Measurements from ENCODE around the gene PLXNA2.

PLXNA2 gene

DNA sequence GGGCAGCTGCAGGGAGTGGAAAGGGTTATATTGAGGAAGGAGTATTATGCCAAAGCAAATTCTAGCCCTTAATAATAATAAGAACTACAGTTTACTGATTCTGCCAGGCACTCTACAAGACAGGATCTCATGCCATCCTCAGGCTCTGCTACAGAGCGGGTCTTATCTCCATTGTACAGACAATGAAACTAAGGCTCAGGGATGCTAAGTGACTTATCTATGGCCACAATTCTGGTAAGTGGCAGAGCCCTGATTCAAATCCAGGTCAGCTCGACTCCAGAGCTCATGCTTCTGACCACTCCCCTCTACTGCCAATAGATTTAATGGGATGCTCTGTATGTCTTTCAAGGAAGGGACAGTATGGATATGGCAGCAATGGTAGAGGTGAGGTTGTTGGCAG is 187.1 kb downstream of the PLXNA2 start:
- no peak for FAIRE-seq

DNA sequence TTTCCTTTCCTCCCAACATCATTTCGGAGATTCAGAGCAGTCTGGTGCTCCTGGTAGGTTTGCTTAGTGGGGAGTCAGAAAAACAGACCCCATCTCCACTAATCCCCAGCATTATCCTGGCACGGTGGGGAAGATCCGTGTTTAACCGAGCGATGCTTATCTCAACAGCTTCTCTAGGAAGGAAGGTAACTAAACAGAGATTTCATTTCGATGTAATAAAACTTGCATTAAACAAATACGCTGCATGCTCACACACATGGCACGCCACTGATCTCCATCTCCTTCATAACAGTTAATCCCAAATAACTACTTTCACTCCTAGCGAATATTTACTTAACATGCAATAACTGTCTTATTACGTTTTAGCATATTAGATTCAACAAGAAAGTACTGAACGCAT is 188.6 kb downstream of the PLXNA2 start:
- FAIRE-seq = no peak

DNA sequence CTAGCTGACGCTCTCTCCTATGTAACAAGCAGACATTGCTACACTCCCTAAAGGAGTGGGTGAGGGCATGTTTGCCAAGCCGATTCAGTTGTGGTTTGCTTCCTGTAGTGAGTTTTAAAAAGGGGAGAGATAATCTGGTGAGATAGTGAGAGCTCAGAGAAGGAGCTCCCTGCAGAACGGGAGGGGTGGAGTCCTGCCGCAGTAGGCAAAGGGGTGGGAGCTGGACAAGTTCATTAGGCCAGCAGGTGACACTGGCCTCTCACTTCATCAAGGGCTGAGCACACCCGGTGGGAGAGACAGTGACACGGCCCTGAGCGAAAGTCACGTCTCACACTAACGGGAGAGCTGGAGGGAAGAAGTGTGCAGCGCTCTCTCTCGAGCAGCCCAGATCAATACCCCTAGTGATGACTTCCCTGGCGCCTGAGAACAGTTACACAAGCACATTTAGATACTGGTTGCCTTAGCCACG is 189.2 kb downstream of the PLXNA2 start:
- FAIRE-seq = no peak

DNA sequence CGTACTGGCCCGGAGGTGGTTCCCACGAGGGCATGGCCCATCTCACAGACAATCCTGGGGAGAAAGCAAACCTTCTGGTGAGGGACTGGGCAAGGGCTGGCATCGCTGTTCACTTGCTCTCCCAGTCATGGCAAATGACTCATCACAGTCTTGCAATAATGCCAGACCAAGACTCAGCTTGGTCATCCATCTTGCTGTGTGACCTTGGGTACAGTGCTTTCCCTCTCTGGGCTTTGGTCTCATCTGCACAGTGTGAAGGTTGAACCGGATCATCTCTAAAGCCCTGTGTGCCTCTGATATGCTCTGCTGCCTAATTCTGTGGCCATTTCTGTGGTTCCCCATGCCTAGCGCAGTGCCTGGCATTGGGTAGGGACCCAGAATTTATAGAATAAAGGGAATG is 189.7 kb downstream of the PLXNA2 start:
- no peak for FAIRE-seq

DNA sequence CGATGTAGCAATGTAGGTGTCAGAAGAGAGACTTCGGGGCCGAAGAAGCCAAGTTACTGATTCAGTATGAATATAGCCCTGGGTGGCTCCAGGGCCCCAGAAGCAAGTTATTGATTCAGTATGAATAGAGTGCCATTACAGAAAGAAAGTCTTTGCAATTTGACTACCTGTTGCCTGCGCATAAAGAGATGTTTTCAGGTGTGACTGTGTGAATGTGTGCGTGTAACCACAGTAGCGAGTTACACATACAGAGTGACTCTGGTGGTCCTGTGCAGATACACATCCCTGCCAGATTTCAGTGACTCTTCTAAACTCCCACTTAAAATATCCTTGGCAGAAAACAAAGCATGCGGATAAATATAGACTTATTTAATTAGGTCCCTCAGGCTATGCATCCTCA is 190.5 kb downstream of the PLXNA2 start:
- FAIRE-seq = no peak

DNA sequence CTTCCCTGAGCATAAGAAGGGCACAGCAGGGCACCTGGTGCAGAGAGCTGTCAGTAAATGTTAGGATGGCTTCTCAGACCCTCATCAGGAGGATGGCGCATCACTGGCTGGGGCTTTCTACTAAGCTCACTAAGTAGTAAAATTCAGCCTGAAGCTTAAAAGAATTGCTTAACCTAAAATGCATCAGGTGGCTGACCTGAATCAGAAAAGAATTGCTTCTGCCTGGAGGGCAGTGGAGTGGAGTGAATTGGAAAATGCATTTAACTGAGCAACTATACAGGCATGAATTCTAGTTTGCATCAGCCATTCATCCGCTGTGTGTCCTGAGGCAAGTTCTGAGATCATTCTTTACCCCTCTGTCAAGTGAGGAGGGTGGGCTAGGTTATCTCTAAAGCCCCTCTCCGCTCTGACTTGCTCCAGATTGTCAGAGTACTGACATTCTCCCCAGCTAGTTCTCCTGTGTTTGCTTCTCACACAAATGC is 191.2 kb downstream of the PLXNA2 start:
- FAIRE-seq = no peak

DNA sequence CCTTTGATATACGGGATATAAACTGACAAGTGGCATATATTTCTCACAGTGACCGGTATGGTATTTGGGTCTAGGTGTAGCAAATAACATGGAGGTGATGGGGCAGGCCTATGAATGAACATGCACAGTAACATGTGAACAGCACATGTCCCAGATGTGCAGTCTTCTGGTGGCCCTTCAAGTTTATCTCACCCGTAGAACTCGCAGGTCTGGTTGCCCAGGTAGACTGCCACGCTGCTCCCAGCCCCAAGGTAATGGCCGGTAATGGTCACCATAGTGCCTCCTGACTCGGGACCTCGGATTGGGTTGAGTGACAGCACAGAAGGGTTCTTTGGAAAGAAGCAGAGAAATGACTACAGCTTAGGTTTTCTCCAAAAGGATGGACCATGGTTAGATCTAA is 192.0 kb downstream of the PLXNA2 start:
- FAIRE-seq = no peak

DNA sequence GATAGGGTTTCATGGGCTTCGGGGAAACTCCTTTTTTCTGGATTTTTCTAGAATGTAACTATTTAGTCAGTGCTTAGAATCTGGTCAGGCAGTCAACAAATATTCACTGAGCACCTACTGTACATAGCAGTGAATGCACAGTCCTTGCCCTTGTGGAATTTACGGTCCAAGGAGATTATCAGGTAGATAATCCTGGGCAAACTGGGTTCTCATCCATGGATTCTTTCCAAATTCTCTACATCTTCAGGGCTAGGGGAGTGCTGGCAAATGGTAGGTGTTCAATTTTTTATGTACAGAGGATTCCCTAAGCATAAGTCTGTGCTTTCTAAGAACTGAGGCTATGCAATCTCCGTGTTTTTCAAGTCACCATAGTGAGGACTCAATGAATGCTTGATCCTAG is 192.5 kb downstream of the PLXNA2 start:
- no peak for FAIRE-seq

DNA sequence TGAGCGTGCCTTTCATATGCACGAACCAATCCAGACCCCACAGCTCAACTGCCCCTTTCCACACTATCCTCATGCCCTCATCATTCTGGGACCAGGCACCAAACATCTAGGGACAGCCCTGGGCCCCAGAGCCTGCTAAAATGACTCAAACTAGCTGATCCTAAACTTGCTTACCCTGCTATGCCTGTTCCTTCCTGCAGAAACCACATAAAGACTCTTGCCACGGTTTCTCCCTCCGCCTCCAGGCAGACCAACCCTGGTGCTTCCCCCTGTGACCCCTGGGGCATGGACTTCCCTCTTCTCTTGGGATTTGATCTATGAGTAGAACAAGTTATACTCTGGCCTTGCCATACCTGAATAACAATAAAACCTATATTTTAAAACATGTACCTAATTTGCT is 195.3 kb downstream of the PLXNA2 start:
- FAIRE-seq = no peak

DNA sequence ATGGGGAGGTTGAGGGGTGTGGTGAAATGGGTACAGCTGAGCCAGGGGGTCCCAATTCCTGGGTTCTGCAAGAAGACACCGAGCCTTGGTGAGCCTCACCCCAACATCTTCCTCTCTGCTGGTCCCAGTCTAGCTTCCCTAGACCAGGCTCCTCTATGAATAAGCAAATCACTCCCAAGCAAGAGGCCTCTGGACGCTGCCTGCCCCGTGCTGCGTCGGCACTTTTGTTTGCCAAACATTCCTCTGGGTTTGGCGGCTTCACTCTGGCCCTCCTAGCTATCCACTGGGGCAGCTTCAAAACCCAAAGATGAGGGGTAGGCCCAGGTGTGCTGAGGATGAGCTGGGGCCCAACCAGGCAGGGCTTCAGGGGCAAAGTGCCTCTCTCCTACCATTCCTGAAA is 196.2 kb downstream of the PLXNA2 start:
- no peak for FAIRE-seq

DNA sequence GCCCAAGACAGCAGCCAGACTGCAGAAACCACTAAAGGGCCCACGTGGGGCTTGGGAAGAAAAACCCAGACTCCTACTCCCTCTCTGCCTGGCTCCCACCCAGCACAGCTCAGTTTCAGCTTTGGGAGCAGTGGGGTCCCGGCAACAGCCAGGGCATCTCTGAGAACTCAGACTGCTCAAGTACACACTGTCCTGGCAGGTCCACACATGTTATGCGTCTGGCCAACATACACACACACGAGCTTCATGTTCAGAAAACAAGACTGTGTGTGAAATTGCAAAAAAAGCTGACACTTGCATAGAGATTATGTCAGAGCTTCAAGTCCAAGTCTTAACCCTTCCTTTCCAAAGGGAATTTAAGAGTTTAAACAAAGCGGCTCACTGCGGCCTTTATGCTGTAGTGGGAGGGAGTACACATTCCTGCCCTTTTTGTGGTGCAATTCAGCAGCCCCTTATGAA is 196.7 kb downstream of the PLXNA2 start:
- no peak for FAIRE-seq

DNA sequence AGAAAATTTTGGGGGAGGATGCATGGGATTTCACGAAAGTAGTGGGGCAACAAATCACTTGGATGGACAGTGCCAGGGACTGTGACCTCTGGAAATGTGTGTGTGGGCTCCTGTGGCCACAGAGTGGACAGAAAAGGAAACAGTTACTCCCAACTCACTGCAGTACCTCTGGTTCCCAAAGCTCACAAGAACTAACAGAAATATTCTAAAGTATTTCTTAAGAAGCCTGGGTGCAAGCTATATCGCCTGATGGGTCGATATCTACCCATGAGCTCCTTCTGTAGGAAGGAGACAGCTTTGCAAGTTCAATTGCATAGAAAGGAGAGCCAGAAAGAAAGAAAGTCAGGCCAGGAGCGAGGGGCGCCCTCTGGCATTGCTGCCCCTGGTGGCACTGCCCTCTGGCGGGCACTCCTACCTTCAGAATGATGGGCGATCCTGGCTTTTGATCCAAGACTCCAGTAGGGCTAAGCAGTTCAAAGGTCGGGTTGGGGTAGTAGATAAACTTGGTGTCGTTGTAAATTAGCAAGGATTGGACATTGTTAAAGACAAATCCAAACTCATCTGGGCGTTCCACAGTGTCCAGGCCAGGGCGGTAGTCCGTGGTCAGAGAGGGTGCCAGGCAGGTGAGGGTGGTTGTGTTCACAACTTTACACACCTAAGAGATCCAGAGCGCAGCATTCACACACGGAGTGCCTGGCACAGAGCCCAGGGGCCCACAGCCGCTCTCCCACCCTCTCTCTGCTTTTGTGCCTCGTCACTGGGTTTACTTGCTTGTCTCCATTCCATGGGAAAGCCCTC is 198.5 kb downstream of the PLXNA2 start:
- FAIRE-seq = no peak

DNA sequence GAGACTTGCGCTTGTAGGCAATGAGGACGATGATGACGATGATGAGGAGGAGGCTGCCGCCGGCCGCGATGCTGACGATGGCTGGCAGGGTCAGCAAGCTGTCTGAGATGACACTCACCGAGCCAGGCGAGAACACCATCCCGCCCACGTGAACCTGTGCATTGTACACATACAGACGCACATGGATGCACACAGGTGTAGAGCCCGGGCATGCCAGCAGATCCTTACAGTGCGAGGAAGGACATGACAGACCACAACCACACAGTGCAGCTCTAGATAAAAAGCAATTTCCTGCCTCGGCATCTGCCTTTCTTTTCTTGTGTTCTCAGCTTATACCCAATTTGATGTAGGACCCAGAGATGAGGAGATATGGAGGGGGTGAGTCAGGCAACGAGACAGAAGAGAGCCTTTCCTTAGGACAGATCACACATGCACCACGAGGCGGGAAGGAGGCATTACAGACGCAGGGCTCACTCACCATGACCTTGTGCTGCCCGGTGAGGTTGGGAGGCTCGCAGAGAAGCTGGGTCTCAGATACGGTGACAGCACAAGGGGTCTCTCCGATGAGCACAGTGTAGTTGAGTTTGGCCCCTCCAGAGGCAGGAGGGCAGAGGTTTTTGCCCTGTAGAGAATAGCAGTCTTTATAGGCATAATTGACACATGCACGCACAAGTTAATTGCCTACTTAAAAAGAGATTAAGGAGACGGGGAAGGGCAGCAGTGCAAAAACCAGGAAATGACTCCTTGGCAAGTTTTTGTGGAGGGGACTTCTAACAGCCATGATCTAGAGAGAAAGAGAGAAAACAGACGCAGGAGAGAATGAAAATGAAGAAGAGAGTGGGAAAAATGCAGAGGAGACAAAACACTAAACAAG is 199.4 kb downstream of the PLXNA2 start:
- no peak for FAIRE-seq

DNA sequence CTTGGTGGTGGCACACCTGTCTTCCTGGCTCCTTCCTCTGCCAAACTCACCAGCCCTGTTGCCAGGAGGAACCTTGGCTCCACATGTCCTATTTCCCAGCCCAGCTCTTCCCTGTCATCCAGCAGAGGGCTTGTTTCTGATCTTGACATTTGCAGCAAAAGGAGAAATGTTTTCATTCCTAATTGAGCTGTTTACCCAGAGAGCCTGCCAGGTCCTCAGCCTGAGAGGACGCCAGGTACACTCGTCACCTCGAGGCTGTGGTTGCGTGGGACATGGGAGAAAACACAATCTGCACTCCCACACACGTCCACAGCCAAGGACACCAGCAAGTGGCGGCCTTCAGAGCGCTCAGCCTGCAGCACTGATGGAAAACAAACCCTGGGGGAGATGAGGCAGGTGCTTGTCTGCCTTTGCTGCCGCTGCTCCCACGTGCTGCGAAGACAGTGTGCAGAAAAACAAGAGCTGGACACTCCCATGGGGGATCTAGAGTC is 200.4 kb downstream of the PLXNA2 start:
- no peak for FAIRE-seq

DNA sequence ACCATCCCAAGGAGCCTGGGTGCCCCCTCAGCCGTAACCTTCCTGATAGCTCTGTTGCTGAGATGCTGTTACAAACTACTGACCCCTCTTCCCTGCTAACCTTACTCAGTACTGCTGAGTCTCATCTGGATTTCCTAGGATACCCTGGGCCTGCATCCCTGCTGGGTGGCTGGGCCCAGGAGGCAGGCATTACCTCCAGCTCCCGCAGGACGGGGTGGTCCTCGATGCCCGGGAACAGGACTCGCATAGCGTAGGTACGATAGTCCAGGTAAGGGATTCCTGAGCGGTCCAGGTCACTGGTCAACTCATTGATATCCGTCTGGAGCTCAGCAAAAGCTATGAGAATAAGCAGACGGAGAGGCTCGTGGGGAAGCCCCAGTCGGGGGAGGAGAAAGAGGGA is 201.3 kb downstream of the PLXNA2 start:
- FAIRE-seq = no peak

DNA sequence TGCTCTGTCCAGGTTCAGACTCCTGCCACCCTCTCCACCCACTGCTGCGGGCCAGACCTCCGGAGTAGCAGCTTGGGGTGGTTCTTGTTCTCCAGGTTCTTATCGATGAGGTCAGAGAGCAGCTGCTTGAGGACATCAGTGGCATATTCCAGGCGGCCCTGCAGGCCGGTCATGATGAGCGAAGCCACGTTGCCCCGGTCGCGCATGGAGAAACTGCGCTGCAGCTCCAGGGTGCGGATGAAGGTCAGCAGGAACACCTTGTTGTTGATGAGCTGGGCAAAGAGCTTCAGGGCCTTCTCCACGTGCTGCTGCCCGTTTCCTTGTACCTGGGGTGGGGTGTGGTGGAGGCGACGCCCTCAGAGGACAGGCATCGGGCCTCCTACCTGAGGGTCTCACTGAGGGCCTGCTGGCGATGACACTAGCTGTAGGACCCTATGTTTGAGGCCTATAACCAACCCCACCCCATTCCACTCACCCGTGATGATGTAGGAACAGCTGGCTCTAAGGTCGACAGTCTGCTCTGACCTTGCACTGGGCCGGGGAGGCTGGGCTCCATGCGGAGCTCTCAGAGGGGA is 202.1 kb downstream of the PLXNA2 start:
- FAIRE-seq = no peak

DNA sequence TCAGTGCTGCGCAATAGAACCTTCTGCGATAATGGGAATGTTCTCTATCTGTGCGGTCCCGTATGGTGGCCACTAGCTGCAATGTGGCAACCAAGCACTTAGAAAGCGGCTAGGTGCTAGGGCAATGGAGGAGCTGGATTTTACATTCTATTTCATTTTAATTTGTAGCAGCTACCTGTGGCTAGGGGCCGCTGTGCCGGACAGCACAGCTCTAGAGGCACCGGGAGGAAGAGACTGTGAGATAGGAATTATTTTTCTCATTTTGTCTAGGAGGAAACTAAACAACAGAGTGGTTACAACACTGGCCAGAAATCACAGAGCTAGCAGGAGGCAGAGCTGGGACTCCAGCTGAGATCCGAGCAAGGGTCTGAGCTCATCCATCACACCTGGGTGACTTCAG is 202.7 kb downstream of the PLXNA2 start:
- FAIRE-seq = no peak

DNA sequence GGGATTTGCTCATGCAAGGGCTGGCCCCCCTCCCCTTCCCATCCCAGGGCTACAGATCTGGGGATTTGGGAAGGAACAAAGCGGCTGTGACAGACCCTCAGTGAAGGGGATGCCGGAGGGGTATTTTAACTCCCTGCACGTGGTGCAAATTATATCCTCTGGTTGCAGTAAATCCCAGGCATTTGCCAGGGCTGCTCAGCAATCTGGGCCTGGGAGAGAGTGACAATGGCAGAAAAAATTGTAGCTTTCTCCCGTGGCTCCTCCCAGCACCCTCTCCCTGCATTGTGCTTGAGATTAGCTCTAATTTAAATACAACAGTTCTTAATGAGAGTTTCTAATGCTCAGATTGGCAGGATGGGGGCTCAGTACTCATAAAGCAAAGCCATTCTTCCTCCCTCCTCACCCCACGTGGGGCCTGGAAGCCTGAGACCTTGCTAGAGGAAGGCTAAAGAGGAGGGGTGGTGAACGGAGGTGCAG is 203.3 kb downstream of the PLXNA2 start:
- FAIRE-seq = no peak

DNA sequence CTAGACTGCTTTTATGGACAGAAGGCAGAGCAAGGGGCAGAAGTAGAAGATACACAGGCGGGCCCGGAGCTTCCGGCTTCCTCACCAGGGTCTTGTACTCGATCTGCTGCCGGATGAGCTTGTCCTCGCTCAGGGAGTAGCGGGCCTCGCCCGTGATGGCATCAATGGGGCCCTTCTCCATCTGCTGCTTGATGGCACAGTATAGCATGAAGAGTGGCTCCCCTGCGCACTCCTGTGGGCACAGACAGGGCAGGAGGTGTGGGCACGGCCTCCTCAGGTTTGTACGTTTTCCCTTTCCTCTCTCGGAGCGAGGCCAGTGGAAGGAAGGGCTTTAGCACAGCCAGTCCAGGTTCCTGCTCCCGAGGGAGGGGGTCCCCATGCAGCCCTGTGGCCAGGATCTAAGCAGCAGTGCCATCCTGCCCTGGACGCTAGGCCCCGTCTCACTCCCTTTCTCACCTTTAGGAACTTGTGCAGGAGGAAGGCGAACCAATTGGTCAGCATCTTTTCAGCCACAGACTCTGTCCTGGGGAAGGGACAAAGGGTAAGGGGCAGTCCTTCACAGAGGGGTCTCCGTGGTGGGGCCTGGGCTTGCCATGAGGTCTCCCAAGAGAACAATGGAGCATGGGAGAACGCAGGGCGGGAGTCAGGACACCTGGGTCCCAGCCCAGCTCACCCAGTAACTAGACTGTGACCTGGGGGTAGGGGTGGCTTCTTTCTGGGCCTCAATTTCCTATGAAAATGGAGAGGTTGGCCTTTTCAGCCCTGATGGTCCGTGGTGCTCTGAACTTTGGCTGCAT is 204.4 kb downstream of the PLXNA2 start:
- no peak for FAIRE-seq

DNA sequence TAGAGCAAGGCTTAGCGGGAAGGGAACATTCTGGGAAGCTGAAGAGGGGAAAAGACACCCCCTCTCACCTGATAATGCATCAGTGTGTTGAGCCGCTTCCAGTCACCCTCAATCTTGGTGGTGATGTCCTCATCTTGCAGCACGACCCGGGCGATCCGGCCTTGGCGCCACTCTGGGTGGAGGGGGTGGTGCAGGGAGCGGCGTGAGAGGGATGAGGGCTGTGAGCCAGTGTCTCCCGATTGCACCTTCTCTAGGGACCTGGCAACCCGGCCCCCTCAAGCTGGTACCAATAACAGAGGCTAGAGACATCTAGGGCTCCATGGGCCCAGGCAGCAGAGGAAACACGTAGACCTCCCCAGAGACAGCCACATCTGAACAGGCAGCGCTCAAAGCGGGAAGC is 205.9 kb downstream of the PLXNA2 start:
- no peak for FAIRE-seq

DNA sequence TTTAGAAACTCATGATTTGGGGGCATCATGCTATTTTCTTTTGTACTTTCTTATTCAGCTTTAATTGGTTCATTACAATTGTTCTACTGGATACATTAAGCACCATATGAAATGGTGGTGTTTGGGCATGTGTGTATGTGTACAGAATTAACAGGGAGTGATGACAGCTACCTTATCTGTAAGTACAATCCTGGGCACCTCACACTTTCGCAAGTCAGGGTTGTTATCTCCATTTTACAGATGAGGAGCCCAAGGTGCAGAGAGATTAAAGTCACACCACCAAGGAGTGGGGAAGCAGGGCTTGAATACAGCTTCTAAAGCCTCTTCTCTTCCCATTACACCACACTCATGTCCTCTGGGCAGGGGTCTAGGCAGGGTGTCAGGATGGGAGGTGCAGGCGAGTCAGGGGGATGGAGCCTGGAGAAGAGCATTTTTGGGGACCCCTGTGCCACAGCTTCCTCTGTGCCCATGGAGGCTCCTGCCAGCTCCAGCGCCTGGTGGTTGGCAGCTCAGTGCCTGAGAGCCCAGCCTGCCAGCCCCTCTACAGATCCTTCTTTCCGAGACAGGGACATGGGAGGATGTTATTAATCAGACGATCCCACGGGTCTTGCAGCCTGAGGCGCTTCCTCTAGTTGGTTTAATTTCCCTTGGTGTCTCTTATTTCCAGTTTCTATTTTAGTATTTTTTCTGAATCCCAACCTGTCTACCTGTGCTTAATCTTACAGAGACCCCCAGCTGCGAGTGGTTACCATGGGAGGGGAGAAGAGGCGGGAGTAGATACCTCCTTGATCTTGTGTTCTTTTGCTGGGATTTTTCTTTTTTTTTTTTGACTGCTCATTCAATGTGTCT is 207.0 kb downstream of the PLXNA2 start:
- FAIRE-seq = no peak
